C1 segment of cervical spinal cord (tissue), 14 donors: ENCODE data around the gene ITGA6.

Experiments
- DNase-seq, 14 donors: peaks; one replicate each; lab custom pipeline; 2025; lab: John Stamatoyannopoulos, UW

Gene ITGA6

GRCh38 chr2:172416447-172417058 lies 10.8 kb upstream of the ITGA6 start:
- DNase-seq, result no peak

- no peak for DNase-seq
These were observed 7.2 kb upstream of the ITGA6 start for GRCh38 chr2:172420216-172420615.

- no peak for DNase-seq
These were observed 4.2 kb upstream of the ITGA6 start for GRCh38 chr2:172423160-172423559.

- DNase-seq, result no peak
These were observed 2.0 kb upstream of the ITGA6 start for GRCh38 chr2:172425336-172425735.

- DNase-seq, result no peak
These were observed 641 bp upstream of the ITGA6 start for GRCh38 chr2:172426635-172427255.

GRCh38 chr2:172427990-172428831 lies 825 bp downstream of the ITGA6 start:
- peak in 7 of 14 donors; percentile 27 to 72 (median 42) for DNase-seq

GRCh38 chr2:172428832-172429210 lies 1.4 kb downstream of the ITGA6 start:
- DNase-seq, result peak in 1 of 14 donors; percentile 12

GRCh38 chr2:172429301-172429968 lies 2.0 kb downstream of the ITGA6 start:
- DNase-seq, result peak in 3 of 14 donors; percentile 5 to 21 (median 10)

- DNase-seq, result no peak
These were observed 2.6 kb downstream of the ITGA6 start for GRCh38 chr2:172430027-172430426.

GRCh38 chr2:172430678-172431077 lies 3.3 kb downstream of the ITGA6 start:
- no peak for DNase-seq

- DNase-seq, result peak in 9 of 14 donors; percentile 12 to 40 (median 29)
These were observed 4.1 kb downstream of the ITGA6 start for GRCh38 chr2:172431463-172431862.

GRCh38 chr2:172431993-172432392 lies 4.6 kb downstream of the ITGA6 start:
- DNase-seq, result no peak

- no peak for DNase-seq
These were observed 5.8 kb downstream of the ITGA6 start for GRCh38 chr2:172433144-172433543.

- DNase-seq, result no peak
These were observed 7.6 kb downstream of the ITGA6 start for GRCh38 chr2:172434821-172435605.

- DNase-seq, result no peak
These were observed 8.2 kb downstream of the ITGA6 start for GRCh38 chr2:172435606-172435911.

- DNase-seq, result no peak
These were observed 9.5 kb downstream of the ITGA6 start for GRCh38 chr2:172436889-172437288.

- peak in 2 of 14 donors; percentile 4 to 11 for DNase-seq
These were observed 10.3 kb downstream of the ITGA6 start for GRCh38 chr2:172437419-172438341.

GRCh38 chr2:172438741-172439508 lies 11.5 kb downstream of the ITGA6 start:
- no peak for DNase-seq

- DNase-seq, result no peak
These were observed 12.1 kb downstream of the ITGA6 start for GRCh38 chr2:172439509-172439860.

GRCh38 chr2:172439911-172440310 lies 12.5 kb downstream of the ITGA6 start:
- DNase-seq, result no peak
